ENCODE results near the gene AFF1. TPM values are rescaled to one million over a fixed set of nuclear protein-coding genes. Genes with fewer than 3 reads are reported as not detected.

Gene AFF1
- total RNA-seq, 1 donor from 2014 or later: 58.2 TPM

DNA sequence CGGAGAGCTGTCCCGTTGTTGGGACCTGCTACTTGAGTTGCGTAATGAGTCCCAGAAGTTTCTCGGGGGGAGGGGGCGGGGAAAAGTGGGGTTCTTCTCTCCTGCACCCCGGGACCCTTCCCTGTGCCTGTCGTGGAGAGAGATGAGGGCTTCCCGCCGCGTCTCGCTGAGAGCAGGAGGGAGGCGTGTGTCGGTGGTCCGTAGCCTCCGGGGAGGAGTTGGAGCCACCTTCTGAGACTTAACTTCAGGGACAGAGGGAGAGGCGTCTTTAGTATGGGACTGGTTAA is 698 bp downstream of the AFF1 start:
- Histone ChIP-seq H3K4me2 (ENCODE audit: low read length) (peak overlapping the region; percentile 84), H3K36me3 (ENCODE audit: insufficient read depth, low read length) (no peaks in the 10 kb centered on the region), H3K9ac (ENCODE audit: low read length) (peak overlapping the region; percentile 84), H2AFZ (ENCODE audit: low read depth, low read length) (peak overlapping the region; percentile 90), H4K20me1 (ENCODE audit: insufficient read depth, low read length) (peaks cover 6% of the 10 kb centered on the region), H3K4me1 (ENCODE audit: insufficient read depth, low read length) (peaks cover 15% of the 10 kb centered on the region), H3K4me3 (ENCODE audit: insufficient read depth, low read depth, low read length) (peak overlapping the region; percentile 72), H3K79me2 (ENCODE audit: insufficient read depth, low read length) (no peaks in the 10 kb centered on the region), H3K27me3 (ENCODE audit: insufficient read depth, low read length) (no peaks in the 10 kb centered on the region), H3K9me3 (ENCODE audit: insufficient read depth, low read depth, low read length) (no peaks in the 10 kb centered on the region), H3K27ac (ENCODE audit: low read depth, low read length) (peak overlapping the region; percentile 57)
- DNase-seq (ENCODE audit: low read depth) (no peak), FAIRE-seq (no peak)
- Mint-ChIP-seq H3K4me3 (ENCODE audit: unreplicated experiment) (peak overlapping the region; percentile 89), H3K9me3 (ENCODE audit: unreplicated experiment) (no peaks in the 10 kb centered on the region), H3K4me1 (ENCODE audit: low read depth, unreplicated experiment) (peaks cover 14% of the 10 kb centered on the region), H3K36me3 (ENCODE audit: low read depth, unreplicated experiment) (no peaks in the 10 kb centered on the region), H3K27ac (ENCODE audit: unreplicated experiment) (peak overlapping the region; percentile 90), H3K27me3 (ENCODE audit: low read depth, unreplicated experiment) (no peaks in the 10 kb centered on the region)
- no peak for TF ChIP-seq EZH2 (IDR thresholded peaks at IDR 0.05; ENCODE audit: insufficient read depth, low read length)
- TF ChIP-seq, protein P1, sequence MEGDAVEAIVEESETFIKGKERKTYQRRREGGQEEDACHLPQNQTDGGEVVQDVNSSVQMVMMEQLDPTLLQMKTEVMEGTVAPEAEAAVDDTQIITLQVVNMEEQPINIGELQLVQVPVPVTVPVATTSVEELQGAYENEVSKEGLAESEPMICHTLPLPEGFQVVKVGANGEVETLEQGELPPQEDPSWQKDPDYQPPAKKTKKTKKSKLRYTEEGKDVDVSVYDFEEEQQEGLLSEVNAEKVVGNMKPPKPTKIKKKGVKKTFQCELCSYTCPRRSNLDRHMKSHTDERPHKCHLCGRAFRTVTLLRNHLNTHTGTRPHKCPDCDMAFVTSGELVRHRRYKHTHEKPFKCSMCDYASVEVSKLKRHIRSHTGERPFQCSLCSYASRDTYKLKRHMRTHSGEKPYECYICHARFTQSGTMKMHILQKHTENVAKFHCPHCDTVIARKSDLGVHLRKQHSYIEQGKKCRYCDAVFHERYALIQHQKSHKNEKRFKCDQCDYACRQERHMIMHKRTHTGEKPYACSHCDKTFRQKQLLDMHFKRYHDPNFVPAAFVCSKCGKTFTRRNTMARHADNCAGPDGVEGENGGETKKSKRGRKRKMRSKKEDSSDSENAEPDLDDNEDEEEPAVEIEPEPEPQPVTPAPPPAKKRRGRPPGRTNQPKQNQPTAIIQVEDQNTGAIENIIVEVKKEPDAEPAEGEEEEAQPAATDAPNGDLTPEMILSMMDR (IDR thresholded peaks at IDR 0.05; ENCODE audit: insufficient read depth, low read depth, low read length): no peak

DNA sequence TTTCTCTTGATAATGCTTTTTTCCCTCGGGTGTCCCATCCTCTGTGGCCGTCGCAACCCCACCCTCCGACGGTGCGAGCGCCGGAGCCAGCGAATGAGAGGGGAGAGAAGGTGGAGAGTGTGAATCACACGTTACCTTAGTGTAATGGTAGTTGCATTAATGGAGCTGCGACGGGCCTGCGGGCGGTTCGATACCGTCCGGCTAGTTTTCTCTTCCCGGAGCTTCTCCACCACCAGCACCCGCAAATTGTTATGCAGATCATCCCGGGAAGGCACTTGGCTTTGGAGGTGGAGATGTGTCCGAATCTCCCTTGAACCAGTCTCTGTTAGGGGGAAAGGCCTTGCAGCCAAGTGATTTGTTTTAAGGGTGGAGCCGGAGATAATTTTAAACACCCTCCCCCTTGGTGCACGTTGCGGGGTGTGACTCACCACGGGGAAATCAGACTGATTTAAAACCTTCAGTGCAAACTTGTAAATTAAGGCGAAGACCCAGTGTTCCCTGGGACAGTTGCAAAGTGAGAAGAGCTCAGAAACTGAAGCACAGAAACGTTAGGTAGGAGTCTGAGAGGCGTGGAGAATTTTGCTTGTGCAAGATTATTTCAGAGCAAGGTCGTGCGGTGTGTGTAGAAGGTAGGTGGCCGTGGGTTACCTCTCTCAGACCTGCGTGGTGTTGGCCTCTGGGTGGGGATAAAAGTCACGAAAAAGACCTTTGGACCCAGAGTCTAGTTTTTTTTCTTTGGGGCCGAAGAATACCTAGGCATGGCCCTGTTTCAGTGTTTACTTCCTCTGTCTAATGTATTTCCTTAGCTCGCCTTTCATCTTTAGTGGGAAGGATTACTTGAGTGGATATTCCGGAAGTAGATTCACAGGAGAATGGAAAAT is 1.3 kb downstream of the AFF1 start:
- Histone ChIP-seq H3K4me1 (ENCODE audit: insufficient read depth, low read length) (peaks cover 15% of the 10 kb centered on the region), H3K9ac (ENCODE audit: low read length) (peak overlapping the region; percentile 84), H3K4me2 (ENCODE audit: low read length) (peak overlapping the region; percentile 84), H3K4me3 (ENCODE audit: insufficient read depth, low read depth, low read length) (peak overlapping the region; percentile 72), H3K27me3 (ENCODE audit: insufficient read depth, low read length) (no peaks in the 10 kb centered on the region), H3K79me2 (ENCODE audit: insufficient read depth, low read length) (no peaks in the 10 kb centered on the region), H3K36me3 (ENCODE audit: insufficient read depth, low read length) (no peaks in the 10 kb centered on the region), H4K20me1 (ENCODE audit: insufficient read depth, low read length) (peaks cover 6% of the 10 kb centered on the region), H3K9me3 (ENCODE audit: insufficient read depth, low read depth, low read length) (no peaks in the 10 kb centered on the region), H2AFZ (ENCODE audit: low read depth, low read length) (peak overlapping the region; percentile 90), H3K27ac (ENCODE audit: low read depth, low read length) (peak overlapping the region; percentile 57)
- Mint-ChIP-seq H3K4me1 (ENCODE audit: low read depth, unreplicated experiment) (peaks cover 16% of the 10 kb centered on the region), H3K27ac (ENCODE audit: unreplicated experiment) (peak overlapping the region; percentile 90), H3K36me3 (ENCODE audit: low read depth, unreplicated experiment) (no peaks in the 10 kb centered on the region), H3K9me3 (ENCODE audit: unreplicated experiment) (no peaks in the 10 kb centered on the region), H3K4me3 (ENCODE audit: unreplicated experiment) (peak overlapping the region; percentile 89), H3K27me3 (ENCODE audit: low read depth, unreplicated experiment) (no peaks in the 10 kb centered on the region)
- DNase-seq (ENCODE audit: low read depth) (peak; percentile 67), FAIRE-seq (no peak)
- no peak for TF ChIP-seq EZH2 (IDR thresholded peaks at IDR 0.05; ENCODE audit: insufficient read depth, low read length)
- TF ChIP-seq, protein P1 (IDR thresholded peaks at IDR 0.05; ENCODE audit: insufficient read depth, low read depth, low read length): no peak
